T-helper 2 cell (primary cell): ENCODE data around the gene HSPB6.
"Not testable (repeated sequence)": the region's sequence is repeated elsewhere in the genome, so short reads cannot be mapped to it uniquely, and the experiment has no call there.

Experiments used
- DNase-seq, 5 experiments: peaks; one replicate each; pipeline versions ENCODE4 v3.0.0 to v3.0.0-alpha.2; 2012 to 2022

HSPB6 gene

DNA sequence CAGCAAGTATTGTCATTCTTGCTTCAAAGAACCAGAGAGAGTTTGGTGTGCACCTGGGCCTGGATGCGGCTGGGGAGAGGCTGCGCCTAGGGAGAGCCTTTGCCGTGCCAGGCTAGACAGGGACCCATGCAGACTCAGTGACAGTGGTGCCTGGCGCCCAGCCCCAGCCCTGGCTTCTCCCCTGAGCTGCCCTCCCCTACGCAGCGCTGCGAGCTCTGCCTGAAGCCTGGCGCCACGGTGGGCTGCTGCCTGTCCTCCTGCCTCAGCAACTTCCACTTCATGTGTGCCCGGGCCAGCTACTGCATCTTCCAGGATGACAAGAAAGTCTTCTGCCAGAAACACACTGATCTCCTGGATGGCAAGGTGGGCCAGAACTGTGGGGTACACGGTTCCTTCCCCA is 27.1 kb downstream of the HSPB6 start:
- no peak for DNase-seq

DNA sequence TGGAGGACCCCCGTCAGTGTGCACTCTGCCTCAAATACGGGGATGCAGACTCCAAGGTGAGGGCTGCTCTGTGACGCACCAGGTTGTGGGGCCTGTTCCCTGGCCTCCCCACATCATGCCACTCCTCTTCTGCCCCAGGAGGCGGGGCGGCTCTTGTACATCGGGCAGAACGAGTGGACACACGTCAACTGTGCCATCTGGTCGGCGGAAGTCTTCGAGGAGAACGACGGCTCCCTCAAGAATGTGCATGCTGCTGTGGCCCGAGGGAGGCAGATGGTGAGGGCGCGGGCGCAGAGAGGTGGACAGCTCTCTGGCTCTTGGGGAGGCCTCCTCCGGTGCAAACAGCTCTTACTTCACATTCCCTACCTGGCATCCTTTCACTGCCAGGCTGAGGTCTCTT is 27.8 kb downstream of the HSPB6 start:
- no peak for DNase-seq

DNA sequence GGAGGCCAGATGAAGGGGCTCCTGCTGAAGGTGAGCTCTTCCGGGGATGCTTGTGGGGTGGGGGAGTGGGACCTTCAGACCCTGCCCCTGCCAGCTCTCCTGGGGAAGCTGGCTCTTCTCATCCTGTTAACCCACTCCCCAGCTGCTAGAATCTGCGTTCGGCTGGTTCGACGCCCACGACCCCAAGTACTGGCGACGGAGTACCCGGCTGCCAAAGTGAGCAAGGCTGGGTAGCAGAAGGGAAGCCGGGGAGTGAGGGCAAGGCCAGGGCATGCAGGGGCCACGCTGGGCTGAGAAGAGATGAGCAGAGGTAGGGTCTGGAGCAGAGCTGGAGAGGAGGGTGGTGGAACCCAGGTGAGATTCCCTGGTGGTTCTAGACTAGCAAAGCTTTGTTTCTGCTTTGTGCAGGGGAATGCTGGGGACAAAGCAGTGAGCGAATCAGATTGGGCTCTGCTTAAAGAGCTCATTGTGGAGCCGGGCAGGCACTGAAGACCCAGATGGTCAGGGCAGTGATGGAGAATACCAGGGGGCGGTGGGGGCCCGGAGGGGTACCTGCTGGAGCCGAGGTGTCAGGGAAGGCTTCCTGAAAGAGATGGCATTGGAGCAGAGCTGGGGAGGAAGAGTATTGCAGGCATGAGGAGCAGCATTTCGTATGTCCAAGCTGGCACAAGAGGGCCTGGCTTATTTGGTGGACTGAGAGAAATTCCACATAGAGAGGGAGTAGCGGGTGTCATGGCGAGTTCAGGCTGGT is 28.7 kb downstream of the HSPB6 start:
- DNase-seq = no peak

DNA sequence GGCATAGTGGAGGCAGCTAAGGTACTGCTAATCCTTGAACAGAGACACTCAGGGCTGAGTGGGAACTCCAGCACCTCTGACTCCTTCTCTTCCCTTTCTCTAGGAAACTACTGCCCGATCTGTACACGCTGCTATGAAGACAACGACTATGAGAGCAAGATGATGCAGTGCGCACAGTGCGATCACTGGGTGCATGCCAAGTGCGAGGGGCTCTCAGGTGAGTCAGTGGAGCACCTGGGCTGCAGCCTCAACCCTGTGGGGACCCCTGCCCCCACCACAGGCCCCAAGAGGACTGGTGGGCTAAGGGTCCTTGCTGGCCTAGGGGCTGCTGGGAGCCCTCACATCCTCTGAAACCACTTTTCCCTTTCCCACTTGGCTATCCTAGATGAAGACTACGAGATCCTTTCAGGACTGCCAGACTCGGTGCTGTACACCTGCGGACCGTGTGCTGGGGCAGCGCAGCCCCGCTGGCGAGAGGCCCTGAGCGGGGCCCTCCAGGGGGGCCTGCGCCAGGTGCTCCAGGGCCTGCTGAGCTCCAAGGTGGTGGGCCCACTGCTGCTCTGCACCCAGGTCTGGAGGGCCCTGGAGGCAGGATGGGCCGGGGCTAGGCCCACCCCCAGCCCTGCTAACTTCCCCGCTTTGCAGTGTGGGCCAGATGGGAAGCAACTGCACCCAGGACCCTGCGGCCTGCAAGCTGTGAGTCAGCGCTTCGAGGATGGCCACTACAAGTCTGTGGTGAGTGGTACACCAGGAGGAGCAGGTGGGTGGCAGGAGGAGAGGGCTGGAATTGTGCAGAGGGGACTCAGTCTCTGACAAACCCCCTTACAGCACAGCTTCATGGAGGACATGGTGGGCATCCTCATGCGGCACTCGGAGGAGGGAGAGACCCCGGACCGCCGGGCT is 29.5 kb downstream of the HSPB6 start:
- no peak for DNase-seq

DNA sequence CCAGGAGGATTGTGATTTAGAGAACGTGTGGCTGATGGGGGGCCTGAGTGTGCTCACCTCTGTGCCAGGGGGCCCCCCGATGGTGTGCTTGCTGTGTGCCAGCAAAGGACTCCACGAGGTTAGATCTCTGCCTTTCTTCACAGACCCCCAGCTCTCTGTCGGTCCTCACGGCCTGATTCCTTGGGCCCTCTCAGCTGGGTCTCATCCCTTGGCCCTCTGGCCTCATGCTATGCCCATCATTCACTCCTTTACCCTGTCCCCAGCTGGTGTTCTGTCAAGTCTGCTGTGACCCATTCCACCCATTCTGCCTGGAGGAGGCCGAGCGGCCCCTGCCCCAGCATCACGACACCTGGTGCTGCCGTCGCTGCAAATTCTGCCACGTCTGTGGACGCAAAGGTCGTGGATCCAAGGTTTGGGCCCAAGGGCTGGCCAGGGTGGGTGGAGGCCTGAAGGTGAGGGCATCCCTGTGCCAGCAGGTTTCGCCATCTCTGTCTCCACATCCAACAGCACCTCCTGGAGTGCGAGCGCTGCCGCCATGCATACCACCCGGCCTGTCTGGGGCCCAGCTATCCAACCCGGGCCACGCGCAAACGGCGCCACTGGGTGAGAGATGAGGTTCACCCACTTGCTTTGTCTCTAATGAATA is 31.5 kb downstream of the HSPB6 start:
- no peak for DNase-seq

DNA sequence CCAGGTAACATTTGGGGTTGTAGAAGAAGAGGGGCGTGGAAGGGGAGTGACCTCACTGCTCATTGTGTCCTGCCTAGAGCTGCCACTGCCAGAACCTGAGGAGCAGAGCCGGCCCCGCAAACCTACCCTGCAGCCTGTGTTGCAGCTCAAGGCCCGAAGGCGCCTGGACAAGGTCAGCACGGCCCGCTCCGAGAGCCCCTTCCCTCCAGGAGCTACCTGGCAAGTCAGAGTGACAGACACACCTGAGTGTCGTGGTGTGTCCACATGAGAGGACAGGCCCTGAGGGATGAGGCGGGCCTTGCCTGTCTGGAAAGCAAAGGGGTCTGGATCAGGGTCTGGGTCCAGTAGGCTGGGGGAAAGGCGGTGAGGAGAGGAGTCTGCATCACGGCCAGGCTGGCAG is 32.3 kb downstream of the HSPB6 start:
- no peak for DNase-seq

DNA sequence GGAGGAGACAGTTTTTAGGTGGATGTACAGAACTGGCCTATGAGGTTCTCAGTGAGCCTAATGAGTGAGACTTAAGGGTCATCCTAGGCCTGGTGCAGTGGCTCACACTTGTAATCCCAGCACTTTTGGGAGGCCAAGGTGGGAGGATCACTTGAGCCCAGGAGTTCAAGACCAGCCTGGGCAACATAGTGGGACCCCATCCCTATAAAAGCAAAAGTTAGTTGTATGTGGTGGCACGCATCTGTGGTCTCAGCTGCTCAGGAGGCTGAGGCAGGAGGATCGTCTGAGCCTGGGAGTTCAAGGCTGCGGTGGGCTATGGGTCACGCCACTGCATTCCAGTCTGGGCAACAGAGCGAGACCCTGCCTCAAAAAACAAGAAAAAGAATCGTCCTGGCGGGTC is 32.7 kb downstream of the HSPB6 start:
- DNase-seq = not testable (repeated sequence)

DNA sequence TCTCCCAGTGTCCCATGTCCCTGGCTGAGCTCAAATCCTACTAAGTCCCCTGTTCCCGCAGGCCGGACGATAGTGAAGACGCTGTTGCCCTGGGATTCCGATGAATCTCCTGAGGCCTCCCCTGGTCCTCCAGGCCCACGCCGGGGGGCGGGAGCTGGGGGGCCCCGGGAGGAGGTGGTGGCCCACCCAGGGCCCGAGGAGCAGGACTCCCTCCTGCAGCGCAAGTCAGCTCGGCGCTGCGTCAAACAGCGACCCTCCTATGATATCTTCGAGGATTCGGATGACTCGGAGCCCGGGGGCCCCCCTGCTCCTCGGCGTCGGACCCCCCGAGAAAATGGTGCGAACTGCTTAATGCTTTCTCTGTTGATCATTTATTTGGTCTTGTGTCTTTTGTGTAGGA is 33.2 kb downstream of the HSPB6 start:
- DNase-seq = no peak

DNA sequence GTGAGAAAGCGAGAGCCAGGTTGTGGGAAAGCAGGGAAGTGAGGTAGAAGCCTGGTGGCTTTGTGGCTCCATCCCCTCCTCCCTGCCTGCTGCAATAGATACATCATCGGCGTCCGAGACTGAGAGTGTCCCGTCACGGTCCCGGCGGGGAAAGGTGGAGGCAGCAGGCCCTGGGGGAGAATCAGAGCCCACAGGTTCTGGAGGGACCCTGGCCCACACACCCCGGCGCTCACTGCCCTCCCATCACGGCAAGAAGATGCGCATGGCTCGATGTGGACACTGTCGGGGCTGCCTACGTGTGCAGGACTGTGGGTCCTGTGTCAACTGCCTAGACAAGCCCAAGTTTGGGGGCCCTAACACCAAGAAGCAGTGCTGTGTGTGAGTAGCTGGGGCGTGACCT is 33.9 kb downstream of the HSPB6 start:
- no peak for DNase-seq

DNA sequence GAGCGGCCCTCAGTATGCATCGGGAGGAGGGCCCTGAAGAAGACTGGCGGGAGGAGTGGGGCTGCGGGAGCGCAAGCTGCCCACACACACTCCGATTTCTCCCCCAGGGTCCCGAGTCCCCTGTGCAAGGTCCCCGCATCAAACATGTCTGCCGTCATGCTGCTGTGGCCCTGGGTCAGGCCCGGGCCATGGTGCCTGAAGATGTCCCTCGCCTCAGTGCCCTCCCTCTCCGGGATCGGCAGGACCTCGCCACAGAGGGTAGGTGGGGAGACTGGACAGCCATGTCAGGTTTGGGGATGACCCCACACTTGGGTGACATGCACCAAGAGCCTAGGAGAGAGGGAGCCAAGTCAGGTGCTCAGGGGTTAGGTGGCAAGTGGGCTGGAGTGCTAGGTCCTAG is 34.4 kb downstream of the HSPB6 start:
- DNase-seq = no peak

DNA sequence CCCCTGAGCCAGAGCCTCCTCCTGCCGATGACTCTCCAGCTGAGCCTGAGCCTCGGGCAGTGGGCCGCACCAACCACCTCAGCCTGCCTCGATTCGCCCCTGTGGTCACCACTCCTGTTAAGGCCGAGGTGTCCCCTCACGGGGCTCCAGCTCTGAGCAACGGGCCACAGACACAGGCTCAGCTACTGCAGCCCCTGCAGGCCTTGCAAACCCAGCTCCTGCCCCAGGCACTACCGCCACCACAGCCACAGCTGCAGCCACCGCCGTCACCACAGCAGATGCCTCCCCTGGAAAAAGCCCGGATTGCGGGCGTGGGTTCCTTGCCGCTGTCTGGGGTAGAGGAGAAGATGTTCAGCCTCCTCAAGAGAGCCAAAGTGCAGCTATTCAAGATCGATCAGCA is 35.5 kb downstream of the HSPB6 start:
- no peak for DNase-seq

DNA sequence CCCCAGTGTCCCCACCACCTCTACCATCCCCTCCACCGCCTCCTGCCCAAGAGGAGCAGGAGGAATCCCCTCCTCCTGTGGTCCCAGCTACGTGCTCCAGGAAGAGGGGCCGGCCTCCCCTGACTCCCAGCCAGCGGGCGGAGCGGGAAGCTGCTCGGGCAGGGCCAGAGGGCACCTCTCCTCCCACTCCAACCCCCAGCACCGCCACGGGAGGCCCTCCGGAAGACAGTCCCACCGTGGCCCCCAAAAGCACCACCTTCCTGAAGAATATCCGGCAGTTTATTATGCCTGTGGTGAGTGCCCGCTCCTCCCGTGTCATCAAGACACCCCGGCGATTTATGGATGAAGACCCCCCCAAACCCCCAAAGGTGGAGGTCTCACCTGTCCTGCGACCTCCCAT is 36.2 kb downstream of the HSPB6 start:
- DNase-seq = no peak

DNA sequence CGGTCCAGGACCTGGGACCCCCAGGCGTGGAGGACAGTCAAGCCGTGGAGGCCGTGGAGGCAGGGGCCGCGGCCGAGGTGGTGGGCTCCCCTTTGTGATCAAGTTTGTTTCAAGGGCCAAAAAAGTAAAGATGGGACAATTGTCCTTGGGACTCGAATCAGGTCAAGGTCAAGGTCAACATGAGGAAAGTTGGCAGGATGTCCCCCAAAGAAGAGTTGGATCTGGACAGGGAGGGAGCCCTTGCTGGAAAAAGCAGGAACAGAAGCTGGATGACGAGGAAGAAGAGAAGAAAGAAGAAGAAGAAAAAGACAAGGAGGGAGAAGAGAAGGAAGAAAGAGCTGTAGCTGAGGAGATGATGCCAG is 36.7 kb downstream of the HSPB6 start:
- DNase-seq = no peak

DNA sequence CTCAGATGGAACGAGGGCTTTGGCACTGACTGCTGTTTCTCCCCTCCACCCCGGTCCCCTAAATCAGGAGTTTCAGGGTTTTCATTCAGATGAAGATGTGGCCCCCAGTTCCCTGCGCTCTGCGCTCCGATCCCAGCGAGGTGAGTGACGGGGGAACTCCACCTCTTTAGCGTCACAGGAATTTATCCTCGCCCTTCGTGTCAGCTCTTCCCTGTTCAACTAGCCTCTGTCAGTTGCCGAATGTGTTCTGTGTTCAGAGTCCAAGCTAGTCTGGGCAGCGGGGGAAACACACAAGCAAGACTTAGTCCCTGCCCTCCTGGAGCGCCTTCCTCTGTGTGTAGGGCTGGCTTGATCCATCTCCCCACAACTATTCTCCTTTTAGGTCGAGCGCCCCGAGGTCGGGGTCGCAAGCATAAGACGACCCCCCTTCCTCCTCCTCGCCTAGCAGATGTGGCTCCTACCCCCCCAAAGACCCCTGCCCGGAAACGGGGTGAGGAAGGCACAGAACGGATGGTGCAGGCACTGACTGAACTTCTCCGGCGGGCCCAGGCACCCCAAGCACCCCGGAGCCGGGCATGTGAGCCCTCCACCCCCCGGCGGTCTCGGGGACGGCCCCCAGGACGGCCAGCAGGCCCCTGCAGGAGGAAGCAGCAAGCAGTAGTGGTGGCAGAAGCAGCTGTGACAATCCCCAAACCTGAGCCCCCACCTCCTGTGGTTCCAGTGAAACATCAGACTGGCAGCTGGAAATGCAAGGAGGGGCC is 37.2 kb downstream of the HSPB6 start:
- no peak for DNase-seq

DNA sequence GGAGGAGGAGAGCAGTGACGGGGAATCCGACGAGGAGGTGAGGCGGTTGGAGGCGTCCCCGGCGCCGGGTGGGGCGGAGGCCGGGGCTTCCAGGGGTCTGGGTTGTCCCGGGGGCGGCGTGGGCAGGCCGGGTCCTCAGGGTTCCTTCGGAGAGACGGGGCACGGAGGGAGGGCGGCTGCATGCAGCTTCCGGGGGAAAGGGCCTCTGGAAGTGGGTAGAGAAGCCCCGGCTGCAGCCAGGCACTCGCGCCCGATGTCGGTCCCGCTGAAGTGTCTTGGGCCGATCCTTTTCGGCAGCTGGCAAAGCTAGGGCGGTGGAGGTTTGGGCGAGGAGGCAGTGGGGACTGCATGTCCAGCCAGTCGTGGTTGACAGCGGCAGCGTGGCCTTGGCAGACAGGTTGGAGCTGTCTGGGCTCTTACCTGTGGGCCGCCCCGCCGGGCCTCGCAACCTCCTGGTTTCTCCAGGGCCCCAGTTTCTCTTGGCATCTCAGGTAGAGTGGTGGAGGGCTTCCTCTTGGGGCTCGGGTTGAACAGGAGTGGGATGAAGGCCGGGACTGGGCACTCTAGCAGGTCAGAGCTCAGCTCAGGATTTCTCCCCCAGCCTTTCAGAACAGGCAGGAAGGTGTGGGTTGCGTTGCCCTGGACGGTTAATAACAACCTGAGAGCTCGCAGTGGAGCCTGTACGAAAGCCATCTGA is 38.3 kb downstream of the HSPB6 start:
- DNase-seq = peak in 4 of 5 experiments; percentile 19 to 68 (median 39)

DNA sequence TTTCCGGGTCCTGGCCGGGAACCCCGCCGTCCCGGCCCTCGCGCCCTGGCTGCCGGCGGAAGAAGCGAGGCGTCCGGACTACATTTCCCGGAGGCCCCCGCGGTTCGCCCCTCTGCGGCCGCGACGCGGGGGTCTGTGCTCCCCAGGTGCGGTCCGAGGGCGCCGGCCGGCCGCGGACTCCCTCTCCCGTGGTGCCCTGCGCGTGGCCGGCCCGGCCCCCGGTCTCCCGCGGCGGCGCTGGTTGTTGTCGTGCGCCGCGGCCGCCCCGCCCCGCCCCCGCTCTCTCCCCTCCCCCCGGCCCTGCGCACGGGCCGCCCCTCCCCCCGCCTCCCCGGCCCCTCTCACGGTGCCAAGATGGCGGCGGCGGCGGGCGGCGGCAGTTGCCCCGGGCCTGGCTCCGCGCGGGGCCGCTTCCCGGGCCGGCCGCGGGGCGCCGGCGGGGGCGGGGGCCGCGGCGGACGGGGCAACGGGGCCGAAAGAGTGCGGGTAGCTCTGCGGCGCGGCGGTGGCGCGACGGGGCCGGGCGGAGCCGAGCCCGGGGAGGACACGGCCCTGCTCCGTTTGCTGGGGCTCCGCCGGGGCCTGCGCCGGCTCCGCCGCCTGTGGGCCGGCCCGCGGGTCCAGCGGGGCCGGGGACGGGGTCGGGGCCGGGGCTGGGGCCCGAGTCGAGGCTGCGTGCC is 39.0 kb downstream of the HSPB6 start, which contains the start of gene KMT2B:
TSS of gene KMT2B (plus strand) at position 339 of the 680 bp plus-strand sequence. CDS start at position 355, 16 bp downstream.
- DNase-seq = no peak

DNA sequence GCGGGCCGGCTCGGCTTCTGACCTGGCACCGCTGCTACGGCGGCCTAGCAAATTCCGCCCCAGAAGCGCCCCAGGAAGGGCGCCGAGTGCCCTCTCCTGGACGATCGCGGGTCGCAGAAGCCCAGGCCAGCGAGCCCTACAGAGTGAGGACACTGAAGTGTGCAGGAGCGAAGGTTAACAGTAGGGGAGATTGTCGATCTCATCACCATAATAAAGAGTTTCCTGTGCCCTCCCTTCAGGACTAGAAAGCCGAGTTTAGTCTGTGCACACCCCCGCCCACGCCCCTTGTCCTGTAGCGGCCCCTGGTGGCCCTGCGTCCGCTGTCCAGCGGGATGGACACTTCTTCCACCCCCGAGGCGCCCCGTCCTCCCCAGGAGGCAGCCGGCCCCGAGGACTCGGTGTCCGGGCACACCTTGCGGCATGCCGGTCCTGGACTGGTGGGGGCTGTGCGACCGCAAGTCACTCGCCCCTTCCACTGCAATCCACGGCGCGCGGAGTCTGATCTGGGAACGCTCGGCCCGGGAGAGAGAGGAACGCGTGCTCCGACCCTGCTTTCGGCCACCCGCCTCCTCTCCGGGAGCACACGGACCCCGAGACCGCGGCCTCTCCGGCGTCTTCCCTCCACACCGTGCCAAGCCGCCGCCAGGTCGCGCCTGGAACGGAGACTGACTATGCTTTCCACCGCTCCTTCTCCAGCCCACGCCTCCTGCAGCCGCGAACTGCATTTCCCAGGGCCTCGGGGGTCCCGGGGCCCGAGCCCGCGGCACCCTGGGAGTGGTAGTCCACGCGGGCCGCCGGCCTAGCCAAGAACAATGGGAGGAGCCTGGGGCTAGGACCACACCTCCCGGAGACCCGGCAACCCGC is 39.8 kb downstream of the HSPB6 start:
- DNase-seq = peak; percentile 92 to 99 (median 97)

DNA sequence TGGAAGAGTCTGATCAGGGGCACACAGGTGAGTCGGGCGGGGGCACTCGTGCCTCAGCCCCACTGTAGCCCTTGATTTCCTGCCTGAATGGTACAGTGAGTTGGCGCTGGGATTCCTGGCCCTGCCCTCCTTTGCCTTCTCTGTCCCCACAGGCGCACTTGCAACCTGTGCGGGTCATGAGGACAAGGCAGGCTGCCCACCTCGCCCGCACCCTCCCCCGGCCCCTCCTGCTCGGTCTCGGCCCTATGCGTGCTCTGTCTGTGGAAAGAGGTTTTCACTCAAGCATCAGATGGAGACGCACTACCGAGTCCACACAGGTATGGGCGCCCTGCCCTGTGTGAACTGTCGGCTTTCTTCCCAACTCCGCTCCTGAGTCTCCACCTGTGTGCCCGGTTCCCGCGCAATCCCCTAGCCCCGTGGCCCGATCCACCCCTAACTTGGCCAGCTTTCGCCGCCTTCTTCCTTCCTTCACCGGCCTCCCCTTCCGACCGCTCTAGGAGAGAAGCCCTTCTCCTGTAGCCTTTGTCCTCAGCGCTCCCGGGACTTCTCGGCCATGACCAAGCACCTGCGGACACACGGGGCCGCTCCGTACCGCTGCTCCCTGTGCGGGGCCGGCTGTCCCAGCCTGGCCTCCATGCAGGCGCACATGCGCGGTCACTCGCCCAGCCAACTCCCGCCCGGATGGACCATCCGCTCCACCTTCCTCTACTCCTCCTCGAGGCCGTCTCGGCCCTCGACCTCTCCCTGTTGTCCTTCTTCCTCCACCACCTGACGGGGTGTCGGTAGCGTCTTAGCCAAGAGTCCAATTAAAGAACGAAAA is 40.6 kb downstream of the HSPB6 start:
- DNase-seq = peak in 1 of 5 experiments; percentile 35

DNA sequence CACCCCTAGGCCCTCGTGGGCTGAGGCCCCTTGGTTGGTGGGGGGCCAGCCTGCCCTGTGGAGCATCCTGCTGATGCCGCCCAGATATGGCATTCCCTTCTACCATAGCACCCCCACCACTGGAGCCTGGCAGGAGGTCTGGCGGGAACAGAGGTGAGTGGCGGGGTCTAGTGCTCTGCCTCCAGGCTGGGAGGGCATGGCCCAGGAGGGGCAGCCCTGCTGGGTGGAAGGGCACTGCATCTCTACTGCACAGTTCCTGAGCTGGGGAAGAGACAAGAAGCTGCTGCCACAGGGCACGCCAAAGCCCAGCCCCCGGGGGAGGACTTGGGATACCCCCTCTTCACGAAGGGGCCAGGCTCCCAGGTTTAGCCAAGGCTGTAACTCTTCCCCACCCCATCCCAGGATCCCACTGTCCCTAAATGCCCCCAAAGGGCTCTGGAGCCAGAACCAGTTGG is 41.4 kb downstream of the HSPB6 start:
- DNase-seq = no peak
